ENCODE data around the gene PCCA. TPM values are rescaled to one million over a fixed set of nuclear protein-coding genes. Genes with fewer than 3 reads are reported as not detected.

The PCCA gene
- total and polyA plus RNA-seq, 7 donors, result 18.0 to 45.6 (median 42.8) TPM

GRCh38 chr13:100333141-100333540 is 244.2 kb downstream of the PCCA start:
- H3K36me3 ChIP-seq, result peaks cover 0 to 13% (median 0%) of the 10 kb centered on the region in 4 donors
- no peak for DNase-seq

GRCh38 chr13:100334214-100334613 is 245.3 kb downstream of the PCCA start:
- H3K4me1 ChIP-seq, result no peaks in the 10 kb centered on the region
- no peak for DNase-seq
- intact Hi-C loops (cut with DNase I), result no loop called here
- no peaks in the 10 kb centered on the region for H3K27me3 ChIP-seq
- no peak for TF ChIP-seq POLR2AphosphoS5 (IDR thresholded peaks at IDR 0.05)
- TF ChIP-seq POLR2A (IDR thresholded peaks at IDR 0.05), result no peak
- TF ChIP-seq EP300 (IDR thresholded peaks at IDR 0.05), result no peak
- TF ChIP-seq CTCF (IDR thresholded peaks at IDR 0.05), result no peak
- WGBS, 2 donors, result 87 to 92% methylated on average over 1 of the region's 1 CpG
- H3K4me3 ChIP-seq, result no peak overlapping the region
- H3K9me3 ChIP-seq, result peaks cover 0 to 5% (median under 1%) of the 10 kb centered on the region in 4 donors
- peaks cover 0 to 13% (median 0%) of the 10 kb centered on the region in 4 donors for H3K36me3 ChIP-seq
- no peak overlapping the region for H3K27ac ChIP-seq

More at GRCh38 chr13:100333141-100333540, 244.2 kb downstream of the PCCA start:
- TF ChIP-seq CTCF (IDR thresholded peaks at IDR 0.05) (no peak), EP300 (IDR thresholded peaks at IDR 0.05) (no peak), POLR2AphosphoS5 (IDR thresholded peaks at IDR 0.05) (no peak), POLR2A (IDR thresholded peaks at IDR 0.05) (no peak)
- intact Hi-C loops (cut with DNase I), result no loop called here
- WGBS, 2 donors, result 87 to 95% methylated on average over 1 of the region's 1 CpG
- no peaks in the 10 kb centered on the region for H3K4me1 ChIP-seq
- no peak overlapping the region for H3K27ac ChIP-seq
- H3K9me3 ChIP-seq, result peaks cover 0 to 5% (median under 1%) of the 10 kb centered on the region in 4 donors
- no peak overlapping the region for H3K4me3 ChIP-seq
- no peaks in the 10 kb centered on the region for H3K27me3 ChIP-seq

GRCh38 chr13:100336795-100337516 is 248.1 kb downstream of the PCCA start:
- Histone ChIP-seq H3K9me3 (peaks cover 0 to 5% (median under 1%) of the 10 kb centered on the region in 4 donors), H3K36me3 (peaks cover 0 to 18% (median 0%) of the 10 kb centered on the region in 4 donors), H3K4me1 (no peaks in the 10 kb centered on the region), H3K4me3 (no peak overlapping the region), H3K27ac (no peak overlapping the region), H3K27me3 (no peaks in the 10 kb centered on the region)
- intact Hi-C loops (cut with DNase I), result no loop called here
- DNase-seq, result no peak
- TF ChIP-seq POLR2AphosphoS5 (IDR thresholded peaks at IDR 0.05) (no peak), EP300 (IDR thresholded peaks at IDR 0.05) (no peak), POLR2A (IDR thresholded peaks at IDR 0.05) (no peak), CTCF (IDR thresholded peaks at IDR 0.05) (no peak)
- 89 to 96% methylated on average over 9 of the region's 9 CpGs for WGBS, 2 donors

GRCh38 chr13:100338275-100338674 is 249.4 kb downstream of the PCCA start:
- intact Hi-C loops (cut with DNase I), result no loop called here
- no peak overlapping the region for H3K27ac ChIP-seq
- TF ChIP-seq CTCF (IDR thresholded peaks at IDR 0.05), result no peak
- no peak for TF ChIP-seq EP300 (IDR thresholded peaks at IDR 0.05)
- TF ChIP-seq POLR2A (IDR thresholded peaks at IDR 0.05), result no peak
- TF ChIP-seq POLR2AphosphoS5 (IDR thresholded peaks at IDR 0.05), result no peak
- WGBS, 2 donors, result 87 to 97% methylated on average over 1 of the region's 1 CpG
- H3K9me3 ChIP-seq, result peaks cover 0 to 5% (median under 1%) of the 10 kb centered on the region in 4 donors
- H3K36me3 ChIP-seq, result peaks cover 0 to 31% (median 0%) of the 10 kb centered on the region in 4 donors
- H3K4me3 ChIP-seq, result no peak overlapping the region
- no peaks in the 10 kb centered on the region for H3K27me3 ChIP-seq
- DNase-seq, result no peak
- no peaks in the 10 kb centered on the region for H3K4me1 ChIP-seq
